Measurements from ENCODE around the gene GPS1.

DNA sequence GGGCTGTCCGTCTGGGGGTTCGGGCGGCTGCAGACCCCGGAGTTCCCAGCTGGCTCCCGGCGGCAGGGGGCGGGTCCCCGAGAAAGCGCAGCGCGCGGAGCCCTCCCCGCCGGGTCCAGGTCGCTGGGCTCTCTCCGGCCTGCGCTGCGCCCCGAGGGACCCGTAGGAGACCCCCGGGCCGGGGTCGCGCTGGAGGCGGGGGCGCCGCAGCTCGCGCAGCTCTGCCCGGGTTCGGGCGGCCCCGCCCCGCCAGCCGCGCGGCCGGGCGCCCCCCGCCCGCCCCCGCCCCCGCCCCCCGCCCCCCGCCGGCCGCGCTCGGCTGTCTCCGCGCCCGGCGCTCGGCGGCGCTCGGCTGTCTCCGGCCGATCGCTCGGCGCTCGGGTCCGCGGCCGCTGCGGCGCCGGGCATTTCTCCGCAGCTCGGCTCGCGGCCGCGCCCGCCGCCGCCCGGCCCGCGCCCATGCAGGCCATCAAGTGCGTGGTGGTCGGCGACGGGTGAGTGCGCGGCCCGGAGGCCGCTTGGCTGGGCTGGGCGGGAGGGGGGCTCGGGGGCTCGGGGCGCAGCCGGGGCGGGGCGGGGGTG is 20.3 kb upstream of the GPS1 start, which contains the start of gene RAC3:
- no peak for TF ChIP-seq EZH2phosphoT487 (IDR thresholded peaks at IDR 0.05; ENCODE audit: low read depth)
- TF ChIP-seq, protein P1, sequence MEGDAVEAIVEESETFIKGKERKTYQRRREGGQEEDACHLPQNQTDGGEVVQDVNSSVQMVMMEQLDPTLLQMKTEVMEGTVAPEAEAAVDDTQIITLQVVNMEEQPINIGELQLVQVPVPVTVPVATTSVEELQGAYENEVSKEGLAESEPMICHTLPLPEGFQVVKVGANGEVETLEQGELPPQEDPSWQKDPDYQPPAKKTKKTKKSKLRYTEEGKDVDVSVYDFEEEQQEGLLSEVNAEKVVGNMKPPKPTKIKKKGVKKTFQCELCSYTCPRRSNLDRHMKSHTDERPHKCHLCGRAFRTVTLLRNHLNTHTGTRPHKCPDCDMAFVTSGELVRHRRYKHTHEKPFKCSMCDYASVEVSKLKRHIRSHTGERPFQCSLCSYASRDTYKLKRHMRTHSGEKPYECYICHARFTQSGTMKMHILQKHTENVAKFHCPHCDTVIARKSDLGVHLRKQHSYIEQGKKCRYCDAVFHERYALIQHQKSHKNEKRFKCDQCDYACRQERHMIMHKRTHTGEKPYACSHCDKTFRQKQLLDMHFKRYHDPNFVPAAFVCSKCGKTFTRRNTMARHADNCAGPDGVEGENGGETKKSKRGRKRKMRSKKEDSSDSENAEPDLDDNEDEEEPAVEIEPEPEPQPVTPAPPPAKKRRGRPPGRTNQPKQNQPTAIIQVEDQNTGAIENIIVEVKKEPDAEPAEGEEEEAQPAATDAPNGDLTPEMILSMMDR (IDR thresholded peaks at IDR 0.05; ENCODE audit: low read depth, low read length): no peak
